H9 (cell line): ENCODE data around the gene TANK. TPM values are rescaled to one million over a fixed set of nuclear protein-coding genes. Genes with fewer than 3 reads are reported as not detected.

ENCODE experiments used
- DNase-seq: peaks from one replicate; pipeline ENCODE4 v3.0.0-alpha.2; 2017
- H2AFZ ChIP-seq: one replicate; pipeline ENCODE4 v1.6.1; 2013; ENCODE audit warnings: mild to moderate bottlenecking, low read length, control low read depth, moderate library complexity
- H2AK5ac ChIP-seq: 2 replicates; pipeline ENCODE4 v1.6.1; 2013; ENCODE audit warnings: low read length, control low read depth, mixed read lengths; ENCODE audit not compliant: insufficient read length
- H2BK120ac ChIP-seq: one replicate; pipeline ENCODE4 v1.6.1; 2013; ENCODE audit warnings: low read depth, mild to moderate bottlenecking, low read length, control low read depth, inconsistent platforms; ENCODE audit not compliant: poor library complexity, severe bottlenecking
- H2BK12ac ChIP-seq: 2 replicates; pipeline ENCODE4 v1.6.1; 2013; ENCODE audit warnings: low read length, control low read depth, mixed read lengths, low read depth; ENCODE audit not compliant: insufficient read length
- H2BK15ac ChIP-seq: 2 replicates; pipeline ENCODE4 v1.6.1; 2013; ENCODE audit warnings: low read depth, low read length, control low read depth
- H2BK20ac ChIP-seq: one replicate; pipeline ENCODE4 v1.6.1; 2013; ENCODE audit warnings: low read depth, mild to moderate bottlenecking, low read length, control low read depth, inconsistent platforms; ENCODE audit not compliant: poor library complexity, severe bottlenecking
- H2BK5ac ChIP-seq: 2 replicates; pipeline ENCODE4 v1.6.1; 2013; ENCODE audit warnings: low read length, control low read depth, mixed read lengths; ENCODE audit not compliant: insufficient read length
- H3K14ac ChIP-seq: 2 replicates; pipeline ENCODE4 v1.6.1; 2013; ENCODE audit warnings: low read length, control low read depth; ENCODE audit not compliant: insufficient read depth
- H3K18ac ChIP-seq: 2 replicates; pipeline ENCODE4 v1.6.1; 2013; ENCODE audit warnings: low read depth, mild to moderate bottlenecking, mixed read lengths, low read length, control low read depth; ENCODE audit not compliant: insufficient read length
- H3K23ac ChIP-seq: 2 replicates; pipeline ENCODE4 v1.6.1; 2013; ENCODE audit warnings: low read length, control low read depth, mixed read lengths, low read depth; ENCODE audit not compliant: insufficient read length
- H3K23me2 ChIP-seq: 2 replicates; pipeline ENCODE4 v1.6.1; 2013; ENCODE audit warnings: low read depth, mild to moderate bottlenecking, mixed read lengths, low read length, control low read depth; ENCODE audit not compliant: insufficient read length, poor library complexity, severe bottlenecking
- H3K27ac ChIP-seq: 2 replicates; pipeline ENCODE4 v1.5.1; 2013; ENCODE audit warnings: low read length, control low read depth, mixed read lengths, low read depth; ENCODE audit not compliant: insufficient read length
- H3K27me3 ChIP-seq: 2 replicates; pipeline ENCODE4 v1.6.1; 2013; ENCODE audit warnings: low read length, control low read depth, inconsistent platforms; ENCODE audit not compliant: insufficient read depth
- H3K4ac ChIP-seq: 2 replicates; pipeline ENCODE4 v1.6.1; 2013; ENCODE audit warnings: low read depth, mild to moderate bottlenecking, control low read depth, inconsistent platforms, low read length, moderate library complexity
- H3K4me1 ChIP-seq: 2 replicates; pipeline ENCODE4 v1.6.1; 2013; ENCODE audit warnings: low read length, control low read depth, inconsistent platforms; ENCODE audit not compliant: insufficient read depth
- H3K4me2 ChIP-seq: 2 replicates; pipeline ENCODE4 v1.6.1; 2013; ENCODE audit warnings: low read length, control low read depth, mixed read lengths; ENCODE audit not compliant: insufficient read length, insufficient read depth
- H3K56ac ChIP-seq: 2 replicates; pipeline ENCODE4 v1.6.1; 2013; ENCODE audit warnings: low read depth, mild to moderate bottlenecking, mixed read lengths, low read length, control low read depth; ENCODE audit not compliant: insufficient read length
- H3K79me1 ChIP-seq: 2 replicates; pipeline ENCODE4 v1.6.1; 2013; ENCODE audit warnings: low read depth, mild to moderate bottlenecking, moderate library complexity, low read length, control low read depth, inconsistent platforms; ENCODE audit not compliant: insufficient read depth, poor library complexity, severe bottlenecking
- H3K79me2 ChIP-seq: 2 replicates; pipeline ENCODE4 v1.6.1; 2013; ENCODE audit warnings: low read length, control low read depth, inconsistent platforms; ENCODE audit not compliant: insufficient read depth
- H3K9ac ChIP-seq: 2 replicates; pipeline ENCODE4 v1.6.1; 2013; ENCODE audit warnings: low read length, control low read depth, mixed read lengths; ENCODE audit not compliant: insufficient read length; ENCODE audit errors: extremely low read depth
- H3K9me3 ChIP-seq: one replicate; pipeline ENCODE4 v1.6.1; 2013; ENCODE audit warnings: low read depth, low read length, inconsistent platforms; ENCODE audit not compliant: control insufficient read depth
- H3T11ph ChIP-seq: one replicate; pipeline ENCODE4 v1.6.1; 2013; ENCODE audit warnings: mild to moderate bottlenecking, low read length, control low read depth, inconsistent platforms
- H4K20me1 ChIP-seq: one replicate; pipeline ENCODE4 v1.6.1; 2013; ENCODE audit not compliant: control insufficient read depth, insufficient read length, insufficient read depth
- H4K5ac ChIP-seq: 2 replicates; pipeline ENCODE4 v1.6.1; 2013; ENCODE audit warnings: low read depth, mild to moderate bottlenecking, mixed read lengths, low read length, control low read depth; ENCODE audit not compliant: insufficient read length
- H4K8ac ChIP-seq: replicated peaks from 2 replicates; pipeline ENCODE4 v1.6.1; 2013; ENCODE audit warnings: low read length, control low read depth, mixed read lengths, low read depth; ENCODE audit not compliant: insufficient read length
- H4K91ac ChIP-seq: 2 replicates; pipeline ENCODE4 v1.6.1; 2013; ENCODE audit warnings: low read depth, mild to moderate bottlenecking, moderate library complexity, mixed read lengths, low read length, control low read depth; ENCODE audit not compliant: insufficient read length
- H3K27ac Mint-ChIP-seq, 3 experiments: 2 replicates in 2 of 3; 3 replicates in 1 of 3; pipeline ENCODE4 v1.8.0; 2020 to 2021; ENCODE audit warnings: mixed read lengths in 3 of 3, mild to moderate bottlenecking in 1 of 3, moderate library complexity in 1 of 3
- H3K27me3 Mint-ChIP-seq: 2 replicates; pipeline ENCODE4 v1.8.0; 2021; ENCODE audit warnings: low read depth, mild to moderate bottlenecking, moderate library complexity, mixed read lengths
- H3K36me3 Mint-ChIP-seq, 3 experiments: 2 replicates in 2 of 3; 3 replicates in 1 of 3; pipeline ENCODE4 v1.8.0; 2020 to 2021; ENCODE audit warnings: low read depth in 3 of 3, mixed read lengths in 3 of 3; ENCODE audit not compliant: insufficient read depth in 1 of 3
- H3K4me1 Mint-ChIP-seq, 2 experiments: 2 replicates each; pipeline ENCODE4 v1.8.0; 2020; ENCODE audit warnings: mixed read lengths in 2 of 2
- H3K4me3 Mint-ChIP-seq, 2 experiments: 2 replicates in 1 of 2; 3 replicates in 1 of 2; pipeline ENCODE4 v1.8.0; 2020 to 2021; ENCODE audit warnings: mild to moderate bottlenecking in 2 of 2, mixed read lengths in 2 of 2, moderate library complexity in 1 of 2
- H3K9me3 Mint-ChIP-seq, 2 experiments: 2 replicates in 1 of 2; 3 replicates in 1 of 2; pipeline ENCODE4 v1.8.0; 2020; ENCODE audit warnings: mild to moderate bottlenecking in 2 of 2, mixed read lengths in 2 of 2, moderate library complexity in 1 of 2
- WGBS: extraction: QIAGEN DNeasy Blood & Tissue Kit; methylation state at CpG from one replicate; pipeline ENCODE4 v1.1.7; 2013; ENCODE audit warnings: missing lambda C conversion rate, low lambda C conversion rate, mixed read lengths; ENCODE audit not compliant: insufficient read length; ENCODE audit errors: extremely low coverage; 5-methylcytosine and 5-hydroxymethylcytosine counted together
- total RNA-seq: library from RNA; stranded (reverse); gene quantifications from 2 replicates; pipeline ENCODE4 v1.2.1, GENCODE V29; 2021
- TF ChIP-seq, protein P1 (sequence below): fragments of 200-600 bp; sonication (generic); conservative IDR thresholded peaks from 3 replicates; pipeline ENCODE4 v1.8.0; 2021; ENCODE audit warnings: antibody characterized with exemption, mild to moderate bottlenecking

TANK gene
- total RNA-seq, 1 experiment from 2014 or later = 23.9 TPM

DNA sequence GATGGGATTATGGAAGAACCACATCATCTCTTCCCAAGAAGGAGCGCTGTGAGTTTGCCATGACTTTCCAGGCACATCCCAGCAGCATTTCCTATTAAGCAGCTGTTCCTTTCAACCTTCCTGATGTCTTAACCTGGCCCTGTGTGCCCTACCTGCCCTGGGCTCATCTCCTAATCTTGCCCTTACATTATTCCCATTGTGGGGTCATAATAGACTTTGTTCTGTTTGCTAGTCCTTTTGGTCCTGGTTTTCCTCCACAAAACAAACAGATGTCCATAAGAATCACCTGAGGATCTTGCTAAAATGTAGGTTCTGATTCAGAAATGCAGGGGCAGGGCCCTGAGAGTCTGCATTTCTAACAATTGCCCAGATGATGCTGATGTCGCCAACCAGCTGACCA, 38.6 kb upstream of the TANK start:
- Histone ChIP-seq H4K20me1 (no peaks in the 10 kb centered on the region), H3K4me1 (peaks cover 4% of the 10 kb centered on the region), H3K9me3 (no peaks in the 10 kb centered on the region), H3K27ac (no peak overlapping the region), H3K23me2 (no peaks in the 10 kb centered on the region), H3K79me2 (no peaks in the 10 kb centered on the region), H2BK12ac (no peak overlapping the region), H4K91ac (no peak overlapping the region), H2BK120ac (no peak overlapping the region), H3K4ac (no peak overlapping the region), H3K14ac (no peak overlapping the region), H3K23ac (no peak overlapping the region), H2BK15ac (no peak overlapping the region), H2AFZ (no peak overlapping the region), H4K5ac (no peak overlapping the region), H3K4me2 (no peak overlapping the region), H2BK5ac (no peak overlapping the region), H3K18ac (no peak overlapping the region), H2AK5ac (no peak overlapping the region), H4K8ac (no peak overlapping the region), H3K27me3 (no peaks in the 10 kb centered on the region), H2BK20ac (no peak overlapping the region), H3K9ac (no peak overlapping the region), H3K79me1 (no peaks in the 10 kb centered on the region), H3K56ac (no peak overlapping the region), H3T11ph (no peak overlapping the region)
- TF ChIP-seq, protein P1, sequence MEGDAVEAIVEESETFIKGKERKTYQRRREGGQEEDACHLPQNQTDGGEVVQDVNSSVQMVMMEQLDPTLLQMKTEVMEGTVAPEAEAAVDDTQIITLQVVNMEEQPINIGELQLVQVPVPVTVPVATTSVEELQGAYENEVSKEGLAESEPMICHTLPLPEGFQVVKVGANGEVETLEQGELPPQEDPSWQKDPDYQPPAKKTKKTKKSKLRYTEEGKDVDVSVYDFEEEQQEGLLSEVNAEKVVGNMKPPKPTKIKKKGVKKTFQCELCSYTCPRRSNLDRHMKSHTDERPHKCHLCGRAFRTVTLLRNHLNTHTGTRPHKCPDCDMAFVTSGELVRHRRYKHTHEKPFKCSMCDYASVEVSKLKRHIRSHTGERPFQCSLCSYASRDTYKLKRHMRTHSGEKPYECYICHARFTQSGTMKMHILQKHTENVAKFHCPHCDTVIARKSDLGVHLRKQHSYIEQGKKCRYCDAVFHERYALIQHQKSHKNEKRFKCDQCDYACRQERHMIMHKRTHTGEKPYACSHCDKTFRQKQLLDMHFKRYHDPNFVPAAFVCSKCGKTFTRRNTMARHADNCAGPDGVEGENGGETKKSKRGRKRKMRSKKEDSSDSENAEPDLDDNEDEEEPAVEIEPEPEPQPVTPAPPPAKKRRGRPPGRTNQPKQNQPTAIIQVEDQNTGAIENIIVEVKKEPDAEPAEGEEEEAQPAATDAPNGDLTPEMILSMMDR = no peak
- WGBS = no CpG with 5 or more reads among the region's 2 CpGs
- no peak for DNase-seq
- H3K4me1 Mint-ChIP-seq = peaks cover 21 to 23% of the 10 kb centered on the region in 2 experiments
- H3K36me3 Mint-ChIP-seq = no peaks in the 10 kb centered on the region
- H3K27me3 Mint-ChIP-seq = no peaks in the 10 kb centered on the region
- no peak overlapping the region for H3K4me3 Mint-ChIP-seq
- no peak overlapping the region; a peak in 1 of 7 replicates for H3K27ac Mint-ChIP-seq
- H3K9me3 Mint-ChIP-seq = no peaks in the 10 kb centered on the region
